Germinal center (tissue), 1 donor: ENCODE data around the gene MGLL.

Experiments used
- DNase-seq: peaks from one replicate; pipeline ENCODE4 v3.0.0; 2012; ENCODE audit warnings: mixed read lengths, low spot score

MGLL gene

DNA sequence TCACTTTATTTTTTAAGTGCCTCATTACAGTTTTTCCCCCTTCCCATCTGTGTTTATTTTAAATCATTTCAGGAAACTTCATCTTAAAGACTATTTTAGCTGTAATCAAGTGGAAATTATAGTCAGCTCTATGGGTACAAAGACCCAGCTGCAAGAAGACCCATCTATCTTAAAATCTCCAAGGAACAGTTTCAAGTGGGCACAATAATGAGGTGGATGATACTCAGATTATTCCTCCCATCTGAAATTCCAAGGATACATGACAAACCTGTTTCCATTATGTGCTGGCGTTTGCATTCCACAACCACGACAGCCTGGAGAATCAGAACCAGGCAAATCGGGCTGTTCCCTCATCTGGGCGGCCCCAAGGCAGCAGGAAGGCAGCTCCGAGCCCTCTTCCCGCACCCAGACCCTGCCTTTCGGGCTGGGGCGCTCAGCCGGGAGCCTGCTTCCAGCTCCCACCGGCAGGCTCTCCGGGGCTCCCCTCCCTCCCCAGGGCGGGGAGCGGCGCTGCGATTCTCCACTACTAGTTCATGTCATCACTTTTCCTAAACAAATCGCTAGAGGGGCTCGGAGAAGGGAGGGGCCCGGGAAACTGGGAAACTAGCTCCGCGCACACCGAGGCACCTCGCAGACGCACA lies at the start of gene MGLL:
Gene MGLL (minus strand): TSS at position 475 of the 641 bp plus-strand sequence. CDS start 197 bp downstream, at position 278.
- no peak for DNase-seq

GRCh38 chr3:127870156-127870555 lies 47.8 kb upstream of the MGLL start:
- DNase-seq, result no peak

DNA sequence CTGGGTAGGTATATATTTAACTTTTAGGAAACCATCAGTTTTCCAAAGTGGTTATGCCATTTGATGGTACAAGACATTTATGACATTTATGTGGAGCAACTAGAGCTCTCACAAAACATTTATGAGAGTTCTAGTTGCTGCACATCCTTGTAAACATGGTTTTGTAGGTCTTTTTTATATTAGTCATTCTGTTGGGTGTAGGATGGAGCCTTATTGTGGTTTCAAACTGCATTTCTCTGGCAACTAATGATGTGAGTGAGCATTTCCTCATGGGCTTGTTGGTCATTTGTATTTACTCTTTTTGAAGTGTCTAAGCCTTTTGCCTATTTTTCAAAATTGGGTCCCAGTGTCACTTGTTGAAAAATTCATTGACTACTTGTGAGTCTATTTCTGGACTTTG lies 45.7 kb upstream of the MGLL start:
- no peak for DNase-seq

GRCh38 chr3:127867412-127867811 lies 45.1 kb upstream of the MGLL start:
- no peak for DNase-seq

- no peak for DNase-seq
Observed at GRCh38 chr3:127865941-127866340, 43.6 kb upstream of the MGLL start.

GRCh38 chr3:127860211-127860696 lies 37.9 kb upstream of the MGLL start:
- no peak for DNase-seq

- DNase-seq, result no peak
Observed at GRCh38 chr3:127859730-127860129, 37.4 kb upstream of the MGLL start.

DNA sequence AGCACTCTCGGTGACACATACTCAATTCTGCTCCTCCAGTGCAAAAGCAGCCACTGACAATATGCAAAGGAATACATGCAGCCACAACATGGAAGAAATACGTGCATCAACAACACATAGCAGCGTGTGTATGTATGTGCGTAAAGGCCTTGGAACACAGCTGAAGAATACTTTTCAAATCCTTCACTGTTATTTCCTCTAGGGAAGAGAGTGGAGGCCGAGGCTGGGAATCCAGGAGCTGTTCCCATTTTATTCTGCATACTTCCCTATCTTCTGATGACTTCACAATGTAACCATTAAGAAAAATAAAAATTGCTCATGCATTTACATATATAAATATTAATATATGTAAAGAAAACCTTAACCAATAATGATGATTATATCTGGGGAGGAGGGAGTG lies 36.6 kb upstream of the MGLL start:
- no peak for DNase-seq

GRCh38 chr3:127858521-127858920 lies 36.2 kb upstream of the MGLL start:
- no peak for DNase-seq

DNA sequence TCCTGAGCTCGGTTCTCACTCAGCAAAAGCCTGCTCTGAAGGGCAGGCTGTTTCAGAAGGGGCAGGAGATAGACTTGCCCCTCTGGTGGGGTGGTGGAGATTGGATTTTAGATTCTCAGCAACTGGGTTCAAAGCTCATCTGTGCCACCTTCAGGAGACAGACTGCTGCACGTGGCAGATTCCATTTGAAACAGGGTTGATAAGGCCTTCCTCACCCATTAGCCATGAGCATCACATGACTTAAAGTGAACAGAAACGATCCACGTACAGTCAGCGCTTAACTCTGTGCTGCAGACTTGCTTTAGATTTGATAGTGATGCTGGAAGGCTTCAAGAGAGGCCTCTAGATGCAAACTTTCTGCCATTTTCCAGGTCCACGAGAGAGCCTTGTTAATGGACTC lies 35.0 kb upstream of the MGLL start:
- peak; percentile 48 for DNase-seq

DNA sequence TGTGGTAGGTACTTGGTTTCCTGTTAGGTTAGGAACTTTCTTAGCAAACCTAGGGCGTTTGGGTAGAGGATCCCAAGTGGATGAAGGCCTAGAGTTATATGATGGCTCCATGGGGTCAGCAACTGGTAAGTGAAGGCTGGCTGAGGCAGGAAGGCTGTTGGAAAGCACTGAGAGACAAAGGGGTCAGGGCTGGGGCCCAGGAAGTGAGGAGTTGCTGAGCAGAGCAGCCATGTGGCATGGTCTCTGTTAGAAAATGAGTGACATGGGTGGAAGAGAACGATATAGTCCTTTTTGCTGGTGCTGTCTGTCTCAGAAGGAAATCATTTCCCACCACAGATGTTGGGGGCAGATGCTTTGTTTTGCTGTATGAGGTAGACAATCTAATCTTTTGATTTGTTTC lies 34.5 kb upstream of the MGLL start:
- no peak for DNase-seq

- no peak for DNase-seq
Observed at GRCh38 chr3:127855246-127855645, 32.9 kb upstream of the MGLL start.

DNA sequence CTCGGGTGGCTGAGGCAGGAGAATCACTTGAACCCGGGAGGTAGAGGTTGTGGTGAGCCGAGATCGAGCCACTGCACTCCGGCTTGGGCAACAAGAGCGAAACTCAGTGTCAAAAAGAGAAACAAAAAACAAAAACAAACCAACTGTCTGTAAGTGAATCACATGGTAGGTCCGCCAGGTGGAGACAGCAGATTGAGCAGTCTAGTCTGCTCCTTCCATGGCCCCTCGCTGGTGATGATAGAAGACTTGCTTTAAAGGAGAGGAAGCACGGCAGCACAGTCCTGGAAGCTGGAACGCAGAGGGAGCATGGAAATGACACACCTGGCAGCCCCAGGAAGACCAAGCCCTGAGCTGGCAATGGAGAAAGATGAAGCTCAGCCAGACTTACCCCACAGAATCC lies 31.4 kb upstream of the MGLL start:
- no peak for DNase-seq

- no peak for DNase-seq
Observed at GRCh38 chr3:127851899-127852298, 29.6 kb upstream of the MGLL start.

- no peak for DNase-seq
Observed at GRCh38 chr3:127849368-127849767, 27.1 kb upstream of the MGLL start.

DNA sequence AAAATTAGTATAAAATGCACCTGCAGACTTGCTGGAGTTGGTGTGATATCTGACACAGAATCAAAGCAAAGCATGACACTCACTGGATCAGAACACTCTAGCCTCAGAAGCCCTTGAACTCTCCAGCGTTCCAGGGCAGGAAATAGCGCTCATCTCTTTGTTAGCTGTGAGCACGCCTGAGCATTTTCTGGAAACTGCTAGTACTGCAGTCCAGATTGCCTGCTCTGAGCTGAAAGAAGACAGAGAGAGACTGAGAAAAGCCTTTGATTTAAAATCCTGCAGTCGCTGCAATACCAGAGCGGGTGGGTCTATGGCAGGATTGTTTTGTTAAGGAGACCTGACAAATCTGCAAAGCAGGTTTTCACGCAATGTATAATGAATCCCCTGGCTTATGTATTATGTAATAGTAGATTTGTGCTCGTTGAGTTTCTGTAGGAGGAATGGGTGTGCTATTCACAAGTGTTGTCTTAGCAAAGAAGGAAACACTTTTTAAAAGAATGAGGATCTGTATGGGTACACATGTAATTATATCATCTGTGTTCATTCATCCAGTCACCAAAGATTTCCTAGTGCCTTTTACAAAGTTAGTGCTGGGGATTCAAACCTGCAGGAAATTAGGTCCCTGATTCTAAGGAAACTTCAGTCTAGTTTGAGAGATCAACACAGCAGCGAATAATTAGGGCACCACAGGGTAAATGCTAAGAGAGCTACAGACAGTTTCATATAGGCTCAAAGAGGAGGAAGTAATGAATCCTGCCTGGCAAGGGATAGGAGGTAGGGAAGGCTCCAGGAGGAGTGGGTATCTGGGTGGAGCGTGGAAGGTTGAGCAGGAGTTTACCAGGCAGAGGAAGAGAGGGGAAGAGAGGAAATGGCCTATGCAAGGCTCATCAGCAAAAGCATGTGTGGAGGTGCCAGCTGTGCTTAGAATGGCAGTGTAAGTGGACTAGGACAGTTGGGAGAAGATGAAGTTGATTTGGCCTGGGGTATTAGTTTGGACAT lies 26.1 kb upstream of the MGLL start:
- no peak for DNase-seq

GRCh38 chr3:127847236-127847720 lies 25.0 kb upstream of the MGLL start:
- no peak for DNase-seq

GRCh38 chr3:127846576-127846975 lies 24.3 kb upstream of the MGLL start:
- no peak for DNase-seq

GRCh38 chr3:127844326-127844942 lies 22.1 kb upstream of the MGLL start:
- DNase-seq, result peak; percentile 64

- no peak for DNase-seq
Observed at GRCh38 chr3:127840671-127841070, 18.4 kb upstream of the MGLL start.

DNA sequence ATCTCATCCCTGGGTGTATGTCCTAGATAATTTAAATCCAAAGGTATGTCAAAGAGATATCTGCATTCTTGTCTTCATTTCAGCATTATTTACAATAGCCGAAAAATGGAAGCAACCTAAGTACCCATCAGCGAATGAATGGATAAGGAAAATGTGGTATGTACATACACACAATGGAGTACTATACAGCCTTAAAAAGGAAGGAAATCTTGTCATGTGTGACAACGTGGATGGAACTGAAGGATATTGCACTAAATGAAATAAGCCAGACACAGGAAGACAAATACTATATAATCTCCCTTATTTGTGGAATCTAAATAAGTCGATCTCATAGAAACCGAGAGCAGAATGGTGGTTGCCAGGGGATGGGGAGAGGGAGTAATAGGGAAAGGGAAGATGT lies 16.8 kb upstream of the MGLL start:
- DNase-seq, result no peak
